CD8-positive, alpha-beta memory T cell (primary cell): ENCODE results near the gene CASP1. TPM values are rescaled to one million over a fixed set of nuclear protein-coding genes. Genes with fewer than 3 reads are reported as not detected.
"Not testable (repeated sequence)": the region's sequence is repeated elsewhere in the genome, so short reads cannot be mapped to it uniquely, and the experiment has no call there.

Source experiments
- CTCF ChIA-PET: fragments of 350-600 bp; sonication (Branson Sonifier 250); formaldehyde crosslinking; loops from one replicate; lab custom pipeline; 2021; ENCODE audit warnings: antibody characterized with exemption; lab: Charles Lee
- POLR2A ChIA-PET: fragments of 350-600 bp; sonication (Branson Sonifier 250); formaldehyde crosslinking; loops from one replicate; lab custom pipeline; 2021; ENCODE audit warnings: antibody characterized with exemption; lab: Charles Lee
- DNase-seq, 5 donors: peaks; one replicate each; pipeline versions ENCODE4 v3.0.0 to v3.0.0-alpha.2; 2020 to 2022; ENCODE audit warnings: mixed read lengths in 1 of 5
- H3K27ac ChIP-seq: one replicate; pipeline ENCODE4 v1.7.0; 2013; ENCODE audit warnings: low read depth, mild to moderate bottlenecking, low read length, moderate library complexity
- H3K27me3 ChIP-seq: 2 replicates; pipeline ENCODE4 v1.7.0; 2013; ENCODE audit warnings: low read length, mild to moderate bottlenecking; ENCODE audit not compliant: insufficient read depth, poor library complexity, severe bottlenecking
- H3K36me3 ChIP-seq: 2 replicates; pipeline ENCODE4 v1.7.0; 2013; ENCODE audit warnings: mild to moderate bottlenecking, low read length, moderate library complexity; ENCODE audit not compliant: insufficient read depth
- H3K4me1 ChIP-seq: 2 replicates; pipeline ENCODE4 v1.7.0; 2013; ENCODE audit warnings: mild to moderate bottlenecking, low read length, moderate library complexity; ENCODE audit not compliant: insufficient read depth
- H3K4me3 ChIP-seq: 2 replicates; pipeline ENCODE4 v1.7.0; 2013; ENCODE audit warnings: mild to moderate bottlenecking, low read length
- H3K9me3 ChIP-seq: 2 replicates; pipeline ENCODE4 v1.7.0; 2013; ENCODE audit warnings: mild to moderate bottlenecking, low read length
- H3K27ac Mint-ChIP-seq, 8 donors: one replicate each; pipeline ENCODE4 v1.8.0; 2020 to 2021; ENCODE audit warnings: mixed read lengths in 8 of 8, mild to moderate bottlenecking in 6 of 8, inconsistent platforms in 3 of 8, moderate library complexity in 3 of 8
- H3K27me3 Mint-ChIP-seq, 2 donors: one replicate each; pipeline ENCODE4 v1.8.0; 2020 to 2021; ENCODE audit warnings: mixed read lengths in 2 of 2, mild to moderate bottlenecking in 1 of 2, moderate library complexity in 1 of 2
- H3K36me3 Mint-ChIP-seq, 3 donors: one replicate each; pipeline ENCODE4 v1.8.0; 2020 to 2021; ENCODE audit warnings: mixed read lengths in 3 of 3, inconsistent platforms in 1 of 3, mild to moderate bottlenecking in 1 of 3
- H3K4me1 Mint-ChIP-seq, 3 donors: one replicate each; pipeline ENCODE4 v1.8.0; 2020 to 2021; ENCODE audit warnings: mixed read lengths in 3 of 3, inconsistent platforms in 1 of 3, mild to moderate bottlenecking in 1 of 3
- H3K4me3 Mint-ChIP-seq, 7 donors: one replicate each; pipeline ENCODE4 v1.8.0; 2020 to 2021; ENCODE audit warnings: mixed read lengths in 7 of 7, mild to moderate bottlenecking in 6 of 7, moderate library complexity in 4 of 7, inconsistent platforms in 2 of 7
- H3K9me3 Mint-ChIP-seq, 5 donors: one replicate each; pipeline ENCODE4 v1.8.0; 2020 to 2022; ENCODE audit warnings: mixed read lengths in 5 of 5, mild to moderate bottlenecking in 3 of 5, moderate library complexity in 2 of 5, inconsistent platforms in 1 of 5
- polyA plus RNA-seq: library from polyadenylated mRNA; unstranded; fragments of 300-500 nt; fragmentation: Illumina TruSeq; gene quantifications from one replicate; pipeline ENCODE4 v1.2.3, GENCODE V29; 2021
- total RNA-seq, 2 experiments: library from RNA; stranded (reverse); gene quantifications; one replicate each; pipeline ENCODE4 v1.2.3, GENCODE V29; 2021

CASP1 gene
- total and polyA plus RNA-seq, 3 experiments from 2014 or later, result 30.0 to 152 (median 36.2) TPM

- H3K36me3 ChIP-seq, result no peaks in the 10 kb centered on the region
- Mint-ChIP-seq H3K4me3 (no peak overlapping the region), H3K9me3 (no peaks in the 10 kb centered on the region), H3K27me3 (no peaks in the 10 kb centered on the region), H3K36me3 (peaks cover 0 to 3% (median 0%) of the 10 kb centered on the region in 3 donors), H3K27ac (no peak overlapping the region), H3K4me1 (no peaks in the 10 kb centered on the region)
- ChIA-PET POLR2A (no interaction called here), CTCF (no interaction called here)
- no peaks in the 10 kb centered on the region for H3K4me1 ChIP-seq
- H3K9me3 ChIP-seq, result no peaks in the 10 kb centered on the region
- H3K27me3 ChIP-seq, result no peaks in the 10 kb centered on the region
- no peak for DNase-seq
- H3K4me3 ChIP-seq, result no peak overlapping the region
- H3K27ac ChIP-seq, result no peak overlapping the region
Observed at GRCh38 chr11:105052487-105052886, 17.5 kb upstream of the CASP1 start.

GRCh38 chr11:105051559-105051958 lies 16.6 kb upstream of the CASP1 start:
- Histone ChIP-seq H3K4me3 (no peak overlapping the region), H3K27ac (no peak overlapping the region), H3K9me3 (no peaks in the 10 kb centered on the region), H3K4me1 (no peaks in the 10 kb centered on the region), H3K27me3 (no peaks in the 10 kb centered on the region), H3K36me3 (no peaks in the 10 kb centered on the region)
- peaks cover 3 to 8% (median 7%) of the 10 kb centered on the region in 3 donors for H3K4me1 Mint-ChIP-seq
- H3K9me3 Mint-ChIP-seq, result no peaks in the 10 kb centered on the region
- H3K27me3 Mint-ChIP-seq, result no peaks in the 10 kb centered on the region
- H3K4me3 Mint-ChIP-seq, result no peak overlapping the region
- H3K36me3 Mint-ChIP-seq, result peaks cover 0 to 3% (median 0%) of the 10 kb centered on the region in 3 donors
- no peak overlapping the region for H3K27ac Mint-ChIP-seq
- no peak for DNase-seq
- ChIA-PET CTCF (no interaction called here), POLR2A (no interaction called here)

DNA sequence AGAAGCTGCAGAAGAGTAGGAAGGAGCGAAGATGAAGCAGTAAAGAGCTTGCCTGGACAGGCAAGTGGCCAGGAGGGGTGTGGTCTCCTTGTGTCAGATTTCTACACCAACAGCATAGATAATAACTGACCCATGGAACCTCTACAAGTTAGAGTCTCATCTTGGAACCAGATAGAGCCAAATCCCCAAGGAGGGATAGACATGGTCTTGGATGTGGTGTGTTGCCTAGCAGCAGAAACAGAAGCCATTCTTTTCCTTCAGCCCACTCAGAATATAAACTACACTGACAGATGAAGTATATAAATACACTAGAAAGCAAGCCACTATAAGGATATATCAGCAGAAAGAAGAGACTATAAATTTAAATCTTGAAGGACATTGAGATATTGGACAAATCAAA lies 14.5 kb upstream of the CASP1 start:
- Histone ChIP-seq H3K36me3 (no peaks in the 10 kb centered on the region), H3K27ac (no peak overlapping the region), H3K4me3 (no peak overlapping the region), H3K4me1 (peaks cover 7% of the 10 kb centered on the region), H3K27me3 (no peaks in the 10 kb centered on the region), H3K9me3 (no peaks in the 10 kb centered on the region)
- DNase-seq, result no peak
- H3K9me3 Mint-ChIP-seq, result no peaks in the 10 kb centered on the region
- no peak overlapping the region for H3K4me3 Mint-ChIP-seq
- H3K27me3 Mint-ChIP-seq, result no peaks in the 10 kb centered on the region
- H3K27ac Mint-ChIP-seq, result no peak overlapping the region
- H3K36me3 Mint-ChIP-seq, result peaks cover 0 to 5% (median 0%) of the 10 kb centered on the region in 3 donors
- peaks cover 7 to 26% (median 24%) of the 10 kb centered on the region in 3 donors for H3K4me1 Mint-ChIP-seq
- POLR2A ChIA-PET, result no interaction called here
- CTCF ChIA-PET, result no interaction called here

DNA sequence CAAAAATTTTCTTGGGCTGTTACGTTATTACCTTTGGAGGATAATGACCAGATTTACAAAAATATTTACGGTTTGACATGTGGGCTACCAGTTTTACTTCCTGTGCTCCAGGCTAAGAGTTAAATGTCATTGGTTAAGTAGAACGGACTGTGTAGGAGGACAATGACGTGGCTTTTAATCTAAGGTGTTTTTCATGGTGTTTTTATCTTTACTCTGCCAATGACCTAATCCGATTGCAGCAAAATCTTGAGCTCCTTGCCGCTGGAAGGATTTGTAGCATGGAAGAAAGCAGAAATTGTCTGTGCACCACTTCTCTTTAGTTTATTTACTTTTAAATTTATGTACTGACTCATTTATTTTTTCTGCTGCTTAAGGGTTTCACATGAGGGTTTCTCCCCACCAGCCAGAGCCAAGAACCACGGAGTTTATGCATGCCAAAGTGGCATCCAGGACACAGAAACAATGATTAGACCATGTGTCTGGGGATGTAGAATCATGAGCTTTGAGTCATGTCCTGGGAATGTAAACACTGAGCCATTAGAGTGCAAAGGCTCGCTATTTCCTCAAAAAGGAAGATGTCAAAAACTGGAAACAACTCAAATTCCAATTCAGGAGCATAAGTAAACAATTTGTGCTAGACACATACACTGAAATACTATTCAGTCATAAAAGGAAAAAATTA lies 12.1 kb upstream of the CASP1 start:
- Mint-ChIP-seq H3K27ac (peak overlapping the region in 1 of 8 donors; percentile 17), H3K36me3 (peaks cover 3 to 18% (median 5%) of the 10 kb centered on the region in 3 donors), H3K9me3 (no peaks in the 10 kb centered on the region), H3K4me3 (peak overlapping the region in 6 of 7 donors; percentile 12 to 52 (median 40)), H3K27me3 (no peaks in the 10 kb centered on the region), H3K4me1 (peaks cover 26 to 51% (median 49%) of the 10 kb centered on the region in 3 donors)
- H3K27ac ChIP-seq, result no peak overlapping the region
- H3K36me3 ChIP-seq, result no peaks in the 10 kb centered on the region
- H3K4me1 ChIP-seq, result peaks cover 19% of the 10 kb centered on the region
- ChIA-PET CTCF (no interaction called here), POLR2A (interaction anchor here (0.9 kb wide), 1 partner anchor 11 kb away, joined by 3 read pairs; no protein-coding TSS in a partner anchor)
- DNase-seq, result no peak
- no peak overlapping the region for H3K4me3 ChIP-seq
- H3K9me3 ChIP-seq, result no peaks in the 10 kb centered on the region
- no peaks in the 10 kb centered on the region for H3K27me3 ChIP-seq

- Mint-ChIP-seq H3K27ac (peak overlapping the region; percentile 63 to 99 (median 96)), H3K4me1 (peaks cover 34 to 63% (median 61%) of the 10 kb centered on the region in 3 donors)
- peaks cover 10% of the 10 kb centered on the region for H3K36me3 ChIP-seq
Observed at GRCh38 chr11:105045676-105046296, 10.8 kb upstream of the CASP1 start.

DNA sequence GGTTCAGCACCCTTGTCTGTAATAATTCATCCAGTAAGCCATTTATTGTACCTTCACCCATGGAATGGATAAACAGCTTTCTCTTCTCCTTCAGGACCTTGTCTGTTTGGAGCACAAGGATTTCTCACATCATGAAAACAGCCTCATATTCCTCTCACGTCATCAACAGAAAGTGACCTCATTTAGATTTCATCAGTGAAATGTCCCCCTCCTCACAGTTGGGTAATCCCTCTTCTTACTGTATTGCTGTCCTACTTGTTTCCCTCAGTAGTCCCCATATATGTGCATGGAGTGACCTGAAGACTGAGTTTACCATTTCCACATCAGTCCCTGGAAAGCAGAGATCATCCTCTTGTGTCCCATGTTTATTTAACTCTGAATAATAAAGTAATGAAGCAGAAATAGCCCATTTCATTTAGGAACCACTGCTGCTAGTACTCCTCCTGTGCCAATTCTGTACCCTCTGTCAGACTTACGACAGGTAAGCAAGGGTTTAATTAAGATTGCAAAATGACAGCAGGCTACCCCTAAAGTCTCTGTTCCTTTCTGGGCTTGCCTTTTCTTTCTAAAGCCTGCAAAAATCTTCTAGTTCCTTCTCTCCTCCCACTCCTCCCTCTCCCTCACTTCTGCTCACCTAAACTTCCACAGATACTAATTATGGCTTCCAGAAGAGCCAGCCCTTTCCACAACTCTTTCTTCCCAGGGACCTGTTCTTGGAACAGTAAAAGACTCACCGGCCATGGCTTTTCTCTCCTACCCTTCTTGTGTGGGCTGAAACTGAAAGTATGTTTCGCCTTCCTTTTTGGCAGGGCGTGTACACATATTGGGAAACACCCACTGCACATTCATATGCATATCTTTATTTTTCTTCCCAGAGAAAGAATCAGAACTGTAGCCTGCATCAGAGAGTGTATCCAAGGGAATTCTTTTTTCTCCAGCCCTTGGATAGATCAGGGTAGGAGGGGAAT lies 9.9 kb upstream of the CASP1 start, which contains the start of gene CARD16:
TSS of gene CARD16 (minus strand) at position 779 of the 968 bp plus-strand sequence. CDS start at position 741, 38 bp downstream.
- H3K9me3 Mint-ChIP-seq, H3K9me3 ChIP-seq, POLR2A ChIA-PET, CTCF ChIA-PET, H3K27me3 ChIP-seq, H3K27me3 Mint-ChIP-seq: not testable (repeated sequence)
- H3K27ac Mint-ChIP-seq, result peak within 1 kb of the TSS; percentile 63 to 99 (median 96)
- peak in 4 of 5 donors; percentile 24 to 66 (median 46) for DNase-seq
- H3K4me1 ChIP-seq, result peaks cover 29% of the 10 kb centered on the region
- peaks cover 19 to 36% (median 23%) of the 10 kb centered on the region in 3 donors for H3K36me3 Mint-ChIP-seq
- peak within 1 kb of the TSS; percentile 57 for H3K27ac ChIP-seq
- peak within 1 kb of the TSS; percentile 90 to 97 (median 93) for H3K4me3 Mint-ChIP-seq
- H3K36me3 ChIP-seq, result peaks cover 11% of the 10 kb centered on the region
- peak within 1 kb of the TSS; percentile 63 for H3K4me3 ChIP-seq
- H3K4me1 Mint-ChIP-seq, result peaks cover 40 to 71% (median 69%) of the 10 kb centered on the region in 3 donors

More at GRCh38 chr11:105045676-105046296, 10.8 kb upstream of the CASP1 start:
- H3K4me1 ChIP-seq, result peaks cover 29% of the 10 kb centered on the region
- no peaks in the 10 kb centered on the region for H3K27me3 Mint-ChIP-seq
- H3K9me3 Mint-ChIP-seq, result no peaks in the 10 kb centered on the region
- ChIA-PET POLR2A (no interaction called here), CTCF (no interaction called here)
- H3K9me3 ChIP-seq, result no peaks in the 10 kb centered on the region
- no peak for DNase-seq
- peaks cover 12 to 28% (median 14%) of the 10 kb centered on the region in 3 donors for H3K36me3 Mint-ChIP-seq
- H3K4me3 ChIP-seq, result peak overlapping the region; percentile 63
- peak overlapping the region; percentile 90 to 97 (median 93) for H3K4me3 Mint-ChIP-seq
- no peak overlapping the region for H3K27ac ChIP-seq
- no peaks in the 10 kb centered on the region for H3K27me3 ChIP-seq

- no peaks in the 10 kb centered on the region for H3K9me3 Mint-ChIP-seq
- H3K36me3 Mint-ChIP-seq, result peaks cover 31 to 56% (median 36%) of the 10 kb centered on the region in 3 donors
- no peak overlapping the region for H3K4me3 ChIP-seq
- H3K4me3 Mint-ChIP-seq, result peak overlapping the region in 6 of 7 donors; percentile 26 to 97 (median 52)
- H3K9me3 ChIP-seq, result no peaks in the 10 kb centered on the region
- DNase-seq, result no peak
- peaks cover 41 to 72% (median 72%) of the 10 kb centered on the region in 3 donors for H3K4me1 Mint-ChIP-seq
- ChIA-PET CTCF (no interaction called here), POLR2A (no interaction called here)
- H3K27ac ChIP-seq, result no peak overlapping the region
- H3K27me3 ChIP-seq, result no peaks in the 10 kb centered on the region
- H3K27me3 Mint-ChIP-seq, result no peaks in the 10 kb centered on the region
- H3K36me3 ChIP-seq, result peaks cover 15% of the 10 kb centered on the region
- peak overlapping the region in 1 of 8 donors; percentile 20 for H3K27ac Mint-ChIP-seq
- peaks cover 29% of the 10 kb centered on the region for H3K4me1 ChIP-seq
Observed at GRCh38 chr11:105042178-105042577, 7.2 kb upstream of the CASP1 start.
